ENCODE results near the gene SBDS.
A peak's percentile ranks its signal among the peaks of the same experiment; 100 is the strongest.
"Not testable (repeated sequence)": the region's sequence is repeated elsewhere in the genome, so short reads cannot be mapped to it uniquely, and the experiment has no call there.

SBDS gene

DNA sequence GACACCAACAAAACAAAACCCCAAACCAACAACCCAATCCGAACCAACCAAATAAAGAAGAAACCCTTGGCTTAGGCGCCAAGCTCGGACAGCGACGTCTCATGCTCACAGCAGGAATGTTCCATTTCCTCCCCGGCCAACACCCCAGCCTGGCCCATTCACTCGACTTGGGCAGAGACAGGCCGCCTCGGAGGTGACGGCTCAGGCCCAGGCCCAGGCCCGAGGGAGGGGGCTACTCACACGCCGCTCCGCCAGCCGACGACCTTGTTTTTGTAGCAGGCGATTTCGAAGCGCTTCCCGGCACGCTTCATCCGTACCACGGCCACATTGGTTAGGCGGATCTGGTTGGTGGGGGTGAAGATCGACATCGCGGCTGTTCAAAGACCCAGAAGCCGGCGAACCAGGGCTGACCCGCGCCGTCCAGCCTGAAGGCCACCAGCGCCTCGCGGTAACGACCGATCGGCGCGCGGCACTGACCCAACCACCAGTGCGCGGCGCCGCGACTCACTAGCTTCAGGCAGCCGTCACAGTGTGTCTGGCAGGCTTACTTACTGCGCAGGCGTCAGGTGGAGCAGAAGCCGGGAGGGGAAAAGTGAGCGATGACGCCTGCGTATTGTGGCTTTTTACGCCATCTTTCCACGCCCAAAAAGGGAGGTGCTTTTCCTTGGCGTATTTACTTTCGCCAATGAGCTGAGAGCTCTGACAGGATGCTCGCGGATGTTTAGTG is at the start of gene SBDS:
Gene SBDS (minus strand): TSS at position 537 of the 727 bp plus-strand sequence. CDS start 169 bp downstream, at position 368.
- peak; percentile 81 for DNase-seq (ENCODE audit: low spot score)

DNA sequence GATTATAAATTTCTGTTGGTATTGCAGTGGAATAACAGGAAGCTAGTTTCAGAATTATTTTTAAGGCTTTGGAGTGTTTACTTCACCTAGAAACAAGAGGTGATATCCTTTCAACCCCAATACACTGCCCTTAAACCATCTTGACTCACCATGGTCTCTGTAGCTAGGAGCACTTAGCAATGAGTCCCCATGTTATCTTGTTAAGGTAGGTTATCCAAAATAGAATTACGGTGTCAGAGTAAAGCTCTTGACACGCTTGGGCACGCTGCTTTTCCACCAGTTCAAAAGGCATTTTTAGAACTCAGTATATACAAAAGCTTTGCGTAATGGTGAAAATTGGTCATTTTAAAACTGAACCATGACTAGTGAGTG is 48.2 kb upstream of the SBDS start:
- not testable (repeated sequence) for DNase-seq (ENCODE audit: low spot score)

DNA sequence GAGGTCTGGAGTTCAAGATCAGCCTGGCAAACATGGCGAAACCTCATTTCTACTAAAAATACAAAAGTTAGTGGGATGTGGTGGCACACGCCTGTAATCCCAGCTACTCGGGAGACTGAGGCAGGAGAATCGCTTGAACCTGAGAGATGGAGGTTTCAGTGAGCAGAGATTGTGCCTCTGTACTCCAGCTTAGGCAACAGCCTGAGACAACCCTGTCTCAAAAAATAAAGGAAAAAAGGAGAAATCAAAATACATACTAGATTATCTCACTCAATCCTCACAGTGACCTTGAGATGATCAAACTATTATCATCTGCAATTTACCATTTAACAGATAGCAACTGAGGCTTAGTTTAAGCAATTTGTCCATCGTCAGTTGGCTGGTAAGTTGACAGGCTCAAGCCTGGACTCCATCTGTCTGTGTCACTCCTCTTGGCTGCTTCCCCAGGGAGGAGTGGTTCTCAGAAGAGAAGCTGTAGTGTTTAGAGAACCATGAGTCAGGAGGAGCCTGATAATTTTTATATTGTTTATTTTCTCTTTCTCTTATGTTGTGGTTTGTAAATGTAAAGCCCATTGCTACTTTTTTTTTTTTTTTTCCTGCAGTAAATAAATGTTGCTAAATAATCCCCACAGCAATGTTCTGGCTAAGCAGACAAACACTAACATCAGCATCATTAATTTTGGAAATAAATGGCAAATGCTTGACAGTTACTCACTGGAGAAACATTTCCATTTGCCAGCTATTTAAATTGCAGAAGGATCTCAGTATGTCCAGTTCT is 47.6 kb upstream of the SBDS start:
- DNase-seq (ENCODE audit: low spot score): not testable (repeated sequence)

DNA sequence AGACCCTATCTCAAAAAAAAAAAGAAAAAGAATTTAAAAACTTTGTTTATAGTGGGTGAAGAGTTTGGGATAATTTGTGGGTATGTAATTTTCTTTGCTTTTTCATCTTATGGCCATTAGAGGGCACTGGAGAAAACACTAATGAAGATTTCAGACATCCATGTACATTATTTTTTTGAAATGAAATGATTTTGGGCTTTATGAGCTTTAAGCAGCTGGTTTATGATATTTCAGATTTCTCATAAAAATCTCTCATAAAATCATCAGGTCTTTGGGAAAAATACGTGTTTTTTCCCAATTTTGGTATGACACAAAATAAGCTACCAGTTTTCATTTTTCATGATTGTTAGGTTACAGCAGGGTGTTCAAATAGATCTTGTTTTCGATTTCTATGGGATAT is 45.4 kb upstream of the SBDS start:
- DNase-seq (ENCODE audit: low spot score): not testable (repeated sequence)

DNA sequence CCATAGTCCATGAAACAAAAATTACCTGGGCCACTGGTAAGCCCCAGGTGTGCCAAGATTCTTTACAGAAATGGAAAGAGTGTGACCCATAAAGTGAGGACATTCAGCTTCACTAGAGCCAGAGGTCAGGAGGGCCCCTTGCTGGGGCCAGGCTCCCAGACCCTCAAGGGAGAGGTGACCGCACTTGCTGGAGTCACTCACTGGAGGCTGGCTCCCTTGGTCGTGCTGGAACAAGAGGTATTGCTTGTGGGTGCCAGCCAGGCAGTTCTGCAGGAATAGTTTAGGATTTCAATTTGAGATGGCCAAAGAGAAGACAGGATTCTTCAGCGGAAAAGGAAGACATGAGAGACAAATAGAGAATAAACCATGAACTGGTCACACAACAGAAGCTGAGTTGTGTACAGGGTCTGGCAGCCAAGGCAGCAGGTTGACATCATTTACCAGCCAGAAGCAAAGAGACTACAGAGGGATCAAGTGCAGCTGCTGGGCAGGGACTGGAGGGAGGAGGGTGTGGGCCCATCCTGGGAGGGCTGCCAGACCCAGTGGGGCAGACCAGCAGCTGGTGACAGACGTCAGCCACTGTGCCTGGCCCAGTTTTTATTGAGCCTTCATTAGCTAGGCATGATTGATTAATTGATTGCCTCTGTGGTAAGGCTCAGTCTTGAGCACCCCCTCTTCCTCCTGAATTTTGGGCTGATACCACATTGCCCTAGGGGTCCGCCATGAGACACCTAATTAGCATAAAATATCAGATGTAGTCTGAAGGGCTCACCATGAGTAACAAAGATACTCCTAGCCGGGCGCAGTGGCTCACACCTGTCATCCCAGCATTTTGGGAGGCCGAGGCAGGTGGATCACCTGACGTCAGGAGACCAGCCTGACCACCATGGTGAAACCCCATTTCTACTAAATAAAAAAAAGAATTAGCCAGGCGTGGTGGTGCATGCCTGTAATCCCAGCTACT is 41.3 kb upstream of the SBDS start:
- DNase-seq (ENCODE audit: low spot score): not testable (repeated sequence)

DNA sequence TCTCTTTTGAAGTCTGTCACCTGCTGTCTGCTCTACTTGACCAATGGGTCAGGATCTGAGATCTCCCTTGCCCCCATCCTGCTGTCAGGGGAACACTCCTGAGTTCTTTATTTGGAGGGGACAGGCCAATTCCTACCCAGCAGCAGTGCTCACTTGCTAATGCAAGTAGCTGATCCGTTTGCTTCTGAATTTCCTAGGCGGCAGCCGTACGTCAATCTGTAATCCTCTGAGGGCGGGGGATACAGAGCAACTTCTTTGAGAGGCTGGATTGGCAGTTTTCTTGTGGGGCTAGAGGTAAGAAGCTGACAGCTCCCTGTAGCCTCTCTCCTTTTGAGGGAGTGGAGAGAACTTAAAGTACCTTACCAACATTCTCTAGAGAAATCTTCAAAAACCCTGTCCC is 37.9 kb upstream of the SBDS start:
- DNase-seq (ENCODE audit: low spot score): no peak

DNA sequence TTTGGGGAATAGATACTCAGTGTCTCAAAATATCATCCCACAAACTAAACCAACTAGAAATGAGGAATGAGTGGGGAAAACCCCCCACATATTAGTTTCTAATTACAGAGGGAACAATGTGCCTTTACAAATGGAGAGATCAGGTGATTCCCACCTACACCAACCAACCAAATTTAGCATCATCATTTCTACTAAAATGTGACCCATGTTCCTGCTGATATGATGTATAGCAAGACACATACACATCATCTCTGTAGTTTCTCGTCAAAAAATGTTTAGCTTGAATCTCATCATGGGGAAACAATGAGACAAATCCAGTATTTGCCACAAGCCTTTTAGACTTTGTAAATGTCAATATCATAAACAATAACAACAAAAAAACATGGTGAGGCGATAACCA is 36.3 kb upstream of the SBDS start:
- DNase-seq (ENCODE audit: low spot score): not testable (repeated sequence)

DNA sequence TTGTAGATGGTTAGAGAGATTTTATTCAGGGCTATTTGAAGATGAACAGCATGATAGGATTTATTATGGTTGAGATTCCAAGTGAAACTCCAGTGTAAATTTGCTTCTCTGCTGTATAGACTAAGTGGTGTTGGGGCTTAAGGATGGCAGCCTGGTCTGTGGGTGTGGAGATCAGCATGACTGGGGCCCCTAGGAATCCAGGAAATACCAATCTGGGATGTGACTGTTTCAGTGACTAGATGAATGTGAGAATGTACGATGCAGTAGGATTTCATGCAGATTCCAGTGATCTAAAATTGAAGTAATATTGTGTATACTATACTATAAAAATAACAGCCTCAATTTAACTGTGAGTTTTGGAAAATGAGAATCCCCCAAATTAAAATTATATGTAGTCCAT is 30.1 kb upstream of the SBDS start:
- DNase-seq (ENCODE audit: low spot score): not testable (repeated sequence)

DNA sequence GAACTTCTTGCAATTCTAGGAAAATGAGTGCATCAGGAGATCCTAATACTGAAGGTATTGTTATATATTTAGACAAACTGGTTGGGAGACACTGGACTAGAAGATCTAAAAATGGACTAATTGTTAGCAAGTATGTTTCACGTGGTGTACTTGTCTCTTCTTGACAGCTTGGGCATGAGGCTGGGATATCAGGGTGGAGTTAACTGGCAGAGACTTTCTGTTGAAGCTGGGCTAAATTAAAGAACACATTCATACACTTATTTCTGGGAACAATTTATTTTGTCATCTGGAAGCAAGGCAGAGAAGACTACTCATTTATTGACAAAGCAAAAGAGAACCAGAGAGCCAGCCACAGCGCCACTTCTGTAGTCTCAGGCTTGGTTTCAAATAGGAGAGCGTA is 27.1 kb upstream of the SBDS start:
- DNase-seq (ENCODE audit: low spot score): peak; percentile 67

DNA sequence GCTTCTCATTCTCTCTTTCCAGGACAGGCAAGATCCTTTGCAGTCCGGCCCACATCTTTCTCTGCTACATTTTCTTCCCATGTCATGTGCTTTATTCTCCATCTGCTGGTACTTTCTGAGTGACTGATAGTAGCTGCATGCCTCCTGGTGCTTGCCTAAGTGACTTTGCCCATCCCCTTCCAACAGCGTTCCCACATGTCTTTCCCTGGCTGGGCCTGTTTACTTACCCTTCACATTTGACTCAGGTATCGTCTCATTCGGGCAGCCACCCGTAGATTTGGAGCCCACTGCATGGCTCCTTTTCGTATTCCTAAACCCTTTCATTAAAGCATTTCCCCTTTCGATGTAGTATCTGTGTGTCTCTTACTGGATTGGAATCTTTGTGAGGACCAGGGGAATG is 25.9 kb upstream of the SBDS start:
- DNase-seq (ENCODE audit: low spot score): no peak

DNA sequence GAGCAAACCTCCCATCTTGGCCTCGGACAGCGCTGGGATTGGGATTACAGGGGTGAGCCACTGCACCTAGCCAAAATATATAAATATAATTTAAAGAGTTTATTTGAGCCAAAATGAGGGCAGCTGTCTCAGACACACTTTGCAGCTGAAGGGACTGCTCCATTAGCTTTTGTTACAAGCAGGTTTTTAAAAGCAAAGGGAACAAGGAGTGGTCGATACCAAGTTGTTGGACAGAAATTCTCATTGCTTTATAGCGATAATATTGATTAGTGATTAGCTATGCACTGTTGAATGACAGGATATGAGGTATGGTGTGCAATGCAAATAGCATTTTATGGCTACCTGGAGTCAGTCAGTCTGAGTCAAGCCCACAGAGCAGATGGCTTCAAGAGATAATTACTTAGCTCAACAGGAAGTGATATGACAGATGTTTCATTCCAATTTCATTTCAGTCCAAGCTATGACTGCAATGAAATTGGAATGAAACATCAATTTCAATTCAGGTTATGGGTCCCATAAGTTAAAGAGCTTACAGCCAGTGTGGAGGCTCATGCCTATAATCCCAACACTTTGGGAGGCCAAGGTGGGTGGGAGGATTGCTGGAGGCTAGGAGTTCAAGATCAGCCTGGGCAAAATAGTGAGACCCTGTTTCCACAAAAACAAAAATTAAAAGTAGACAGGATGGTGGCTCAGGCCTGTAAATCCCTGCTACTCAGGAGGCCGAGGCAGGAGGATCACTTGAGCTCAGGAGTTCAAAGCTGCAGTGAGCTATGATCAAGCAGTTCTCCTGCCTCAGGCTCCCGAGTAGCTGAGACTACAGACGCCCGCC is 24.4 kb upstream of the SBDS start:
- no peak for DNase-seq (ENCODE audit: low spot score)

DNA sequence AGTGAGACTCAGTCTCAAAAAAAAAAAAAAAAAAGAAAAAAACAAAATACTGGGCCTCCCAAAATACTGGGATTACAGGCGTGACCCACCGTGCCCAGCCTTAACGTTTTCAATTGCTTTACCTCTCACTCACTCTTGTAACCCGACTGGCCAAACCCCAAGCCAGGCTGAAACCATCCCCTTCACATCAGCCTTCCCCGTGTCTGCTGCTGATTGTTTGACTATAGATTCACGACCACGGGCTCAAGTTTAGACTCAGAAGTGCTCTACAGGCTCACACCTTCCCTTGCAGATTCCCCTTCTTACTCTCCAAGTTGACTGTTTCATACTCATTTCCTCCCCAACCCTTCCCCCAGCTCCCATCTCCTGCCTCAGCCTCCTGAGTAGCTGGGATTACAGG is 23.6 kb upstream of the SBDS start:
- DNase-seq (ENCODE audit: low spot score): no peak

DNA sequence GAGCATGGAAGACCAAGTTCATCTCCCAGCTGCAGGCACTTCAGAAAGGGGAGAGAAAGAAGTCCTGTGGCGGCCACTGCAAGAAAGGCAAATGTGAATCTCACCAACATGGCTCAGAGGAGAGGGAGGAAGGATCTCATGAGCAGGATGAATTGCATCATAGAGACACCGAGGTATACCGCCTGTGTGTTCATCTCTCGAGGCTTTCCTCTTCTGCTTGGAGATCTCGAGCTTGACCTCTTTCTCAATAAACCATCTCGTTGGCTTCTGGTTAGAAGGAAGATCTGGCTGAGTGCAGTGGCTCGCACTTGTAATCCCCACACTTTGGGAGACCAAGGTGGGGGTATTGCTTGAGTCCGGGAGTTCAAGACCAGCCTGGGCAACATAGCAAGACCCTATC is 22.6 kb upstream of the SBDS start:
- not testable (repeated sequence) for DNase-seq (ENCODE audit: low spot score)

DNA sequence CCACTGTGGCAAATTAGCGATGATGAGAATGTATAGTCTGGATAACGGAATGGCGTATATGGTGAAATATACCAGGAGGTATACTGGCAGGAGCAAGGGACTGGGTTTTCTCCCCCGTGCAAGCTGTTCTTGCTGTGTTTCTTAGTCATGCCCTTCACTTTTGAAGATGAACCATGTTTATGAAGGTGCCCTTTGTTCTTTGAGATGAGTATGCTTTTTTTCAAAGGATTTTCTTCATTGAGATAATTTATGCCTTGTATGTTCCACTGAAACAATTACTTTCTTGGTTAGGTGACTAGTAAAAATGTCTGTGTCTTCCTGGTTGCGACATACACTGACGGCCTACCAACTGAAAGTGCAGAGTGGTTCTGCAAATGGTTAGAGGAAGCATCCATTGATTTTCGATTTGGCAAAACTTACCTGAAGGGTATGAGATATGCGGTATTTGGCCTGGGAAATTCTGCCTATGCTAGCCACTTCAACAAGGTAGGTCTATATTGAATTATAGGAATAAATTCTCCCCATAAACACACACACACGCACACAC is 18.8 kb upstream of the SBDS start:
- peak; percentile 64 for DNase-seq (ENCODE audit: low spot score)

DNA sequence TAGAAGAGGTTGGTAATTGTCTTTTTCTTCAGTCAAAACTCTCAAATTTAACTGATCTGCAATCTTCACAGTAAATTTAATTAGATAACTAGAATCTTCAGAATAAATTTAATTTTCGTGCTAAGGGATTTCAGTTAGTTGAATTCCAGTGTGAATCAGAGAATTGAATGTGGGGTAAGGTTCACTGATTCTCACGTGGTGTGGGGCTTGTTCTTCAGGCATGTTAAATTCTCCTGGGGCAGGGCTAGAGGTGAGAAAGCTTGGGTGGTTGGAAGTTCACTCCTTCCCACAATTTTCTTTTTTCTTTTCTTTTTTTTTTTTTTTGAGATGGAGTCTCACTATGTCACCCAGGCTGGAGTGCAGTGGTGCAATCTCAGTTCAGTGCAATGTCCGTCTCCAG is 14.3 kb upstream of the SBDS start:
- not testable (repeated sequence) for DNase-seq (ENCODE audit: low spot score)

DNA sequence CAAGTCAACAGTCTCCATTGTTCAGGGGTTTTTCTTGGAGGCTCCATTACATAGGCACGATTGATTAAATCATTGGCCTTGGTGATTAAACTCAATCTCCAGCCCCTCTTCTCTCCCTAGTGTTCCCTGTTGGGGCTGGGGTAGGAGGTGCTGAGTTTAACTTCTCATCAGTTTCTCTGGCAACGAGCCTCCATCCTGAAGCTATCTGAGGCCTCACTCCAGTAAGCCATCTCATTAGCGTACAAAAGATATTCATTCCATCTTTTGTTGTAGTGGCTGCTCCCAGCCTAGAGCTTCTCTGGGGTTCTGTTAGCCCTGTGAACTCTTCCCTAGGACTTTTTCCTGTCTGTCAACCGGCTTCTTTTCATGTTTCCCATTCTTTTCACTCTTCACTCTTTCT is 12.9 kb upstream of the SBDS start:
- DNase-seq (ENCODE audit: low spot score): no peak

DNA sequence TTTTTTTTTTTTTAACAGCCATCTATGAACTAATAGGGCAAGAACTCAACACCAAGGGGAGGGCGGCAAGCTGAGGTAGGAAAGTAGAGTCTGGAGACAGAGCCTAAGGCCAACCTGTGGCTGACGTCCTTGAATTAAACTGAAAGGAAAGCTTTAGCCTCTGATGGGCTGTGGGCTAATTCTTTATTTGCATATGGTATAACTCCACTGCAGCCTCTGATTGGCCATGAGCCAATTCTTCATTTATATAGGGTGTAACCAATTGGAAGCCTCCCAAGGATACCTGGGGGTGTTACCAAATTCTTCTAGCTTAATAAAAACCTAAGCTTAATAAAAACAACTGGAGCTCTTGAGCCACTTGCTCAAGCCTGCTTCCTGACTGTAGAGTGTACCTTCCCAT is 11.6 kb upstream of the SBDS start:
- DNase-seq (ENCODE audit: low spot score): no peak

DNA sequence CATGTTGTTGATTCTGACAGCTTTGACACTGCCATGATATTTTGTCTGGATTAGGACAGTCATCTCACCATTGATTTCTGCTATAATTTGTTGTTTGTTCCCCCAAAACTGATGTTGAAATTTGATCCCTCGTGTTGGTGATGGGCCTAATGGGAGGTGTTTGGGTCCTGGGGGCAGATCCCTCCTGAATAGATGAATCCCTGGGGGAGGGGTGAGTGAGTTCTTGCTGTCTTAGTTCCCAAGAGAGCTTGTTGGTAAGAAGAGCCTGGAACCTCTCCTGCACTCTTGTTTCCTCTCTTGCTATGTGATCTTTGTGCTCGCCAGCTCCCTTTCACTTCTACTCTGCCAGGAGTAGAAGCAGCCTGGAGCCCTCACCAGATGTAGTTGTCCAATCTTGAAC is 8.8 kb upstream of the SBDS start:
- not testable (repeated sequence) for DNase-seq (ENCODE audit: low spot score)

DNA sequence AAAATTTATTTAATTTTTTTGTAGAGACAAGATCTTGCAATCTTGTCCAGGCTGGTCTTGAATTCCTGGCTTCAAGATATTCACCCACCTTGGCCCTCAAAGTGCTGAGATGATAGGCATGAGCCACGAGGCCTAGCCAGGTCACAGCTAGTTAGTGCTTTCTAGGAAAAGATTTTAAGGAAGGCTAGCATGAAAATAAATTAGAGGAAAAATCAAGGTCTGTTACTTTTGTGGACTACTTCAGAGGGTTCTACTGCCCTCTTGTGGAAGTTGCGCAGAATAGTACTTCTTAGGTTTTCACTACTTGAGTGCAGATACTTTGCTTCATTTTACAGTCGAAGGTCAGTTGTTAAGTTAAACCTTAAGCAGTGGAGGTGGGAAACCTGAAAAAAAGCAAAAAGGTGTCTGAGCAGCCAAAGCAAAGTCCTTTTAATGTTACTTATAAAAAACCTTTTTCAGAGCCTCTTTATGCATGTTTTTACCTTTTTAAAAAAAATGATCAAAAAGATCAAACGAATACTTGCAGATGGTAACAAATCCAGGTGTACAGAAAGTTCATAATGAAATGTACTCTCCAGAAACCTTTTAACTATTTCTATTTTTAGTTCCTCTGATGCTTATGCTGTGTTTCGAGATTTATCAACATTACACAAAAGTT is 5.3 kb upstream of the SBDS start:
- DNase-seq (ENCODE audit: low spot score): not testable (repeated sequence)

DNA sequence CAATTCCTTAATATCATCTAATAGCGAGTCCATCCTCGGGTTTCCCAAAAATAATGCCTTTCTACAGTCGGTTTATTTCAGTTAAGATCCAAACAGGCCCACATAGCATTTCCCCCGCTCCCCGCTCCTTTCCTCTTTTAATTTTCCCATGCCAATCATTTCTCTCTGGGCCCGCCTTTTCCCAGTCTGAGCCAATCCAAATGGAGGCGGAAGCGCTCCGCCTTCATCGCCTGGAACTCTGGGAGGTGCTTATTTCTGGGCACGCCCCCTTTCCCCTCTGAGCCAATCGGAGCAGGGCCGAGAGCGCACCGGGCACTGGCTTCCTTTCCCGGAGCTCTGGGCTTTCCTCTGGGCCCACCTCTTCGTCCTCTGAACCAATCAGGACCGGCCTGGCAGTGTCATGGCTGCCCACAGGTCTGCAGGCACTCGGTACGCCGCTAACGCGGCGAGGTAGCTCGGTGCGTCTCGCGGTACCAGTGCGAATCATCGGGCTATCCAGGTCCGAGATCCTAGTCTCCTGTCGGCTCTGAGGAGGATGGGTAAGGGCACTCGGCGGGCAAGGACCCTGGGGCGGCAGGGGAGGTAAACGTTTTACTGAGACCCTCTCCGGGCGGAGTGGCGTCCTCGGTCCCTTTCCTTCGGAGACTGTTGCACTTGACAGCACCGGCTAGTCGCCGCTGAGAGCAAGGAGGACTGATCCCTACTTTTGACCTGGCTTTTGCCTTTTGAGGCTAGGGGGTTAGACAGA is 1.2 kb upstream of the SBDS start, which contains the start of gene TYW1:
Gene TYW1 (plus strand): TSS at position 390 of the 748 bp plus-strand sequence. CDS start 146 bp downstream, at position 536.
- DNase-seq (ENCODE audit: low spot score): peak; percentile 71
